Midbrain (tissue), 1 donor: ENCODE results near the gene GTF3C1.
"Not testable (repeated sequence)": the region's sequence is repeated elsewhere in the genome, so short reads cannot be mapped to it uniquely, and the experiment has no call there.

ENCODE experiments used
- DNase-seq: peaks from one replicate; lab custom pipeline; 2025; lab: John Stamatoyannopoulos, UW

GTF3C1 gene

GRCh38 chr16:27549746-27550581 lies at the start of gene GTF3C1, which contains the start of gene KATNIP:
Gene GTF3C1 (minus strand): TSS chr16:27549913. CDS start chr16:27549890, 23 bp downstream.
Gene KATNIP (plus strand): TSS chr16:27550144. CDS start chr16:27550171, 27 bp downstream.
- peak; percentile 99 for DNase-seq

GRCh38 chr16:27598931-27599565 lies 49.3 kb upstream of the GTF3C1 start:
- DNase-seq, result no peak

GRCh38 chr16:27598220-27598619 lies 48.5 kb upstream of the GTF3C1 start:
- no peak for DNase-seq

GRCh38 chr16:27597361-27597760 lies 47.6 kb upstream of the GTF3C1 start:
- DNase-seq, result no peak

- DNase-seq, result no peak
These were observed 46.7 kb upstream of the GTF3C1 start for GRCh38 chr16:27596411-27596810.

GRCh38 chr16:27595993-27596392 lies 46.3 kb upstream of the GTF3C1 start:
- DNase-seq, result no peak

- no peak for DNase-seq
These were observed 45.8 kb upstream of the GTF3C1 start for GRCh38 chr16:27595475-27595874.

- no peak for DNase-seq
These were observed 42.1 kb upstream of the GTF3C1 start for GRCh38 chr16:27591837-27592236.

- no peak for DNase-seq
These were observed 38.3 kb upstream of the GTF3C1 start for GRCh38 chr16:27588057-27588456.

- DNase-seq, result no peak
These were observed 37.0 kb upstream of the GTF3C1 start for GRCh38 chr16:27586711-27587110.

- DNase-seq, result no peak
These were observed 35.5 kb upstream of the GTF3C1 start for GRCh38 chr16:27585200-27585599.

GRCh38 chr16:27583634-27584033 lies 33.9 kb upstream of the GTF3C1 start:
- no peak for DNase-seq

GRCh38 chr16:27582883-27583282 lies 33.2 kb upstream of the GTF3C1 start:
- no peak for DNase-seq

- no peak for DNase-seq
These were observed 29.6 kb upstream of the GTF3C1 start for GRCh38 chr16:27579087-27579980.

GRCh38 chr16:27576729-27577128 lies 27.0 kb upstream of the GTF3C1 start:
- no peak for DNase-seq

GRCh38 chr16:27572711-27573110 lies 23.0 kb upstream of the GTF3C1 start:
- DNase-seq, result no peak

- DNase-seq, result no peak
These were observed 22.0 kb upstream of the GTF3C1 start for GRCh38 chr16:27571433-27572326.

- DNase-seq, result not testable (repeated sequence)
These were observed 21.3 kb upstream of the GTF3C1 start for GRCh38 chr16:27570986-27571385.

GRCh38 chr16:27568077-27568476 lies 18.4 kb upstream of the GTF3C1 start:
- DNase-seq, result no peak

GRCh38 chr16:27566417-27566816 lies 16.7 kb upstream of the GTF3C1 start:
- no peak for DNase-seq

GRCh38 chr16:27564224-27564623 lies 14.5 kb upstream of the GTF3C1 start:
- no peak for DNase-seq
